ENCODE measurements around the gene POR. TPM values are rescaled to one million over a fixed set of nuclear protein-coding genes. Genes with fewer than 3 reads are reported as not detected.
"Not testable (repeated sequence)": the region's sequence is repeated elsewhere in the genome, so short reads cannot be mapped to it uniquely, and the experiment has no call there.

POR gene
- total RNA-seq, 1 donor: 73.1 TPM

DNA sequence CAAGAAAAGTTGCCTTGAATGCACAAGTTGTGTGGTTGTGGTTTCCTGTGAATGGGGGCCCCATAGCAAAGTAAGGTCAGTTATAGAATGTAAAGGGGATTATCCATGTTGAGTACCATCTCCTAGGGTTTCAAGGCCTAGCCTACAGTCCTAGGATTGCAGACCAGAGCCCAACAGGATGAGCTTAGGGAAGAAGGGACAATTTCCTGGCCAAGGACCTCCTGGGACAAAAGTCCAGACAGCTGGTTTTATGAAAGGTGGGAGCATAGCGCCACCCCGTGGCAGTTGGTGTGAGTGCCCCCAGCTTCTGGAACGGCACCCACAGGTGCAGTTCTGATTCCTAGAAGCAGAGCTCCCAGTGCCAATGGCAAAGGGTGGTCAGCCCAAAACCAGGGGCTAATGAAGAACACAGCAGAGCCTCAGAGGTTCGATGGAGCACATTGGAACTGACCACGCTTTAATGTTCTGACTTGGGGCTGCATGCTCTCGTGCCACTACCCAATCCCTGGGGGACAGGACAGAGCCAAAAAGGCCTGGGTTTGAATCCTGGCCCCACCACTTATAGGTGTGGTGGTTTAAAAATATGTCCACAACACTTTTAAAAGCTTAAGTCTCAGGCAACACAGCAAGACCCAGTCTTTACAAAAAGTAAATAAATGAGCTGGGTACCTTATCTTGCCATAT is 105.2 kb downstream of the POR start:
- Histone ChIP-seq H3K36me3 (ENCODE audit: insufficient read depth, low read length) (peaks cover 42% of the 10 kb centered on the region), H3K4me2 (ENCODE audit: insufficient read depth, low read length) (no peak overlapping the region), H2AFZ (ENCODE audit: low read length) (no peak overlapping the region)

GRCh38 chr7:76022026-76022780 is 107.2 kb downstream of the POR start:
- TF ChIP-seq CTCF (IDR thresholded peaks at IDR 0.05; ENCODE audit: extremely low read depth, low read depth, low read length): no peak
- Histone ChIP-seq H4K20me1 (ENCODE audit: insufficient read depth, low read length) (peaks cover 6% of the 10 kb centered on the region), H3K79me2 (ENCODE audit: insufficient read depth, low read length) (no peaks in the 10 kb centered on the region), H3K4me1 (ENCODE audit: insufficient read depth, low read length) (no peaks in the 10 kb centered on the region), H3K27ac (ENCODE audit: low read depth, low read length) (no peak overlapping the region), H3K27me3 (ENCODE audit: insufficient read depth, low read length) (no peaks in the 10 kb centered on the region), H3K4me2 (ENCODE audit: insufficient read depth, low read length) (no peak overlapping the region), H3K36me3 (ENCODE audit: insufficient read depth, low read length) (peaks cover 46% of the 10 kb centered on the region), H2AFZ (ENCODE audit: low read length) (no peak overlapping the region), H3K4me3 (ENCODE audit: insufficient read depth, low read length) (no peak overlapping the region), H3K9me3 (ENCODE audit: low read depth, low read length) (no peaks in the 10 kb centered on the region)
- no peak for DNase-seq (ENCODE audit: insufficient read length, low spot score, missing footprints)

More for the DNA sequence above, 105.2 kb downstream of the POR start:
- peak; percentile 88 for TF ChIP-seq CTCF (IDR thresholded peaks at IDR 0.05; ENCODE audit: extremely low read depth, low read depth, low read length)
- H3K4me3 ChIP-seq (ENCODE audit: insufficient read depth, low read length): no peak overlapping the region
- H3K79me2 ChIP-seq (ENCODE audit: insufficient read depth, low read length): no peaks in the 10 kb centered on the region
- DNase-seq (ENCODE audit: insufficient read length, low spot score, missing footprints): no peak
- H3K9me3 ChIP-seq (ENCODE audit: low read depth, low read length): no peaks in the 10 kb centered on the region
- no peaks in the 10 kb centered on the region for H3K4me1 ChIP-seq (ENCODE audit: insufficient read depth, low read length)
- H4K20me1 ChIP-seq (ENCODE audit: insufficient read depth, low read length): peaks cover 6% of the 10 kb centered on the region
- H3K27me3 ChIP-seq (ENCODE audit: insufficient read depth, low read length): no peaks in the 10 kb centered on the region
- no peak overlapping the region for H3K27ac ChIP-seq (ENCODE audit: low read depth, low read length)

GRCh38 chr7:76023002-76023401 is 108.0 kb downstream of the POR start:
- no peak for TF ChIP-seq CTCF (IDR thresholded peaks at IDR 0.05; ENCODE audit: extremely low read depth, low read depth, low read length)
- H3K27ac ChIP-seq (ENCODE audit: low read depth, low read length): no peak overlapping the region
- H3K4me2 ChIP-seq (ENCODE audit: insufficient read depth, low read length): no peak overlapping the region
- DNase-seq (ENCODE audit: insufficient read length, low spot score, missing footprints): no peak
- H3K4me3 ChIP-seq (ENCODE audit: insufficient read depth, low read length): no peak overlapping the region
- no peaks in the 10 kb centered on the region for H3K9me3 ChIP-seq (ENCODE audit: low read depth, low read length)
- no peak overlapping the region for H2AFZ ChIP-seq (ENCODE audit: low read length)
- H3K27me3 ChIP-seq (ENCODE audit: insufficient read depth, low read length): no peaks in the 10 kb centered on the region
- peaks cover 49% of the 10 kb centered on the region for H3K36me3 ChIP-seq (ENCODE audit: insufficient read depth, low read length)
- H3K4me1 ChIP-seq (ENCODE audit: insufficient read depth, low read length): no peaks in the 10 kb centered on the region
- peaks cover 6% of the 10 kb centered on the region for H4K20me1 ChIP-seq (ENCODE audit: insufficient read depth, low read length)
- no peaks in the 10 kb centered on the region for H3K79me2 ChIP-seq (ENCODE audit: insufficient read depth, low read length)

DNA sequence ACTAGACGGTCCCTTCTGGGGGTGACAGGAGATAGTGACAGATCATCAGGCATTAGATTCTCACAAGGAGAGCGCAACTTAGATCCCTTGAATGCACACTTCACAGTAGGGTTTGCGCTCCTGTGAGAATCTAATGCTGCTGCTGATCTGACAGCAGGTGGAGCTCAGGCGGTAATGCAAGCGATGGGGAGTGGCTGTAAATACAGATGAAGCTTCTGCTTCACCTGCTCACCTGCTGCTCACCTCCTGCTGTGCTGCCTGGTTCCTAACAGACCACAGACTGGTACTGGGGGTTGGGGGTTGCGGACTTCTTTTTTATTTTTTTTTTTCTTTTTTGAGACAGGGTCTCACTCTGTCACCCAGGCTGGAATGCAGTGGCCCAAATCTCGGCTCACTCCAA is 114.7 kb downstream of the POR start:
- H3K27ac ChIP-seq (ENCODE audit: low read depth, low read length); H2AFZ ChIP-seq (ENCODE audit: low read length); H3K4me2 ChIP-seq (ENCODE audit: insufficient read depth, low read length); H3K27me3 ChIP-seq (ENCODE audit: insufficient read depth, low read length); DNase-seq (ENCODE audit: insufficient read length, low spot score, missing footprints); H3K9me3 ChIP-seq (ENCODE audit: low read depth, low read length); H3K4me3 ChIP-seq (ENCODE audit: insufficient read depth, low read length); H3K4me1 ChIP-seq (ENCODE audit: insufficient read depth, low read length); H4K20me1 ChIP-seq (ENCODE audit: insufficient read depth, low read length); H3K79me2 ChIP-seq (ENCODE audit: insufficient read depth, low read length): not testable (repeated sequence)
- H3K36me3 ChIP-seq (ENCODE audit: insufficient read depth, low read length): peaks cover 21% of the 10 kb centered on the region

Measured in osteoblast (primary cell).